Measurements from ENCODE around the gene CLDN19.
A peak's percentile ranks its signal among the peaks of the same experiment; 100 is the strongest.
"Not testable (repeated sequence)": the region's sequence is repeated elsewhere in the genome, so short reads cannot be mapped to it uniquely, and the experiment has no call there.

Gene CLDN19

GRCh38 chr1:42758641-42759040 lies 18.6 kb upstream of the CLDN19 start:
- DNase-seq = no peak

GRCh38 chr1:42757892-42758275 lies 17.8 kb upstream of the CLDN19 start:
- no peak for DNase-seq

- DNase-seq = peak; percentile 71
Measured at GRCh38 chr1:42756956-42757891, 17.2 kb upstream of the CLDN19 start.

GRCh38 chr1:42753070-42753469 lies 13.0 kb upstream of the CLDN19 start:
- DNase-seq = peak; percentile 60

- DNase-seq = no peak
Measured at GRCh38 chr1:42752284-42752683, 12.2 kb upstream of the CLDN19 start.

GRCh38 chr1:42751511-42752070 lies 11.6 kb upstream of the CLDN19 start:
- DNase-seq = not testable (repeated sequence)

- no peak for DNase-seq
Measured at GRCh38 chr1:42750041-42750440, 10.0 kb upstream of the CLDN19 start.

- no peak for DNase-seq
Measured at GRCh38 chr1:42748461-42749410, 8.7 kb upstream of the CLDN19 start.

GRCh38 chr1:42748021-42748420 lies 8.0 kb upstream of the CLDN19 start:
- no peak for DNase-seq

- DNase-seq = no peak
Measured at GRCh38 chr1:42747125-42747524, 7.1 kb upstream of the CLDN19 start.

- no peak for DNase-seq
Measured at GRCh38 chr1:42746436-42747105, 6.5 kb upstream of the CLDN19 start.

- DNase-seq = no peak
Measured at GRCh38 chr1:42745851-42746250, 5.8 kb upstream of the CLDN19 start.

GRCh38 chr1:42744148-42744413 lies 4.0 kb upstream of the CLDN19 start:
- DNase-seq = no peak

- peak; percentile 46 for DNase-seq
Measured at GRCh38 chr1:42743317-42744147, 3.5 kb upstream of the CLDN19 start.

- DNase-seq = no peak
Measured at GRCh38 chr1:42742617-42743316, 2.7 kb upstream of the CLDN19 start.

- DNase-seq = no peak
Measured at GRCh38 chr1:42742141-42742540, 2.1 kb upstream of the CLDN19 start.

- no peak for DNase-seq
Measured at GRCh38 chr1:42741706-42742105, 1.7 kb upstream of the CLDN19 start.

- DNase-seq = no peak
Measured at GRCh38 chr1:42740851-42741580, 980 bp upstream of the CLDN19 start.

- no peak for DNase-seq
Measured at GRCh38 chr1:42738678-42739226, 1.3 kb downstream of the CLDN19 start.

- DNase-seq = no peak
Measured at GRCh38 chr1:42737986-42738677, 1.9 kb downstream of the CLDN19 start.

Data from EL (cell line).